Nephron (organoid): Measurements from ENCODE around the gene KSR2.

Source experiments
- H3K27ac Mint-ChIP-seq, 3 experiments: 2 replicates each; pipeline ENCODE4 v1.8.0; 2020; ENCODE audit warnings: mixed read lengths in 3 of 3, mild to moderate bottlenecking in 2 of 3, moderate library complexity in 1 of 3
- H3K27me3 Mint-ChIP-seq: 2 replicates; pipeline ENCODE4 v1.8.0; 2021; ENCODE audit warnings: low read depth, mild to moderate bottlenecking, moderate library complexity, mixed read lengths
- H3K36me3 Mint-ChIP-seq: 2 replicates; pipeline ENCODE4 v1.8.0; 2020; ENCODE audit warnings: low read depth, mixed read lengths
- H3K4me1 Mint-ChIP-seq: 2 replicates; pipeline ENCODE4 v1.8.0; 2020; ENCODE audit warnings: mixed read lengths
- H3K4me3 Mint-ChIP-seq, 3 experiments: 2 replicates each; pipeline ENCODE4 v1.8.0; 2020; ENCODE audit warnings: mild to moderate bottlenecking in 3 of 3, mixed read lengths in 3 of 3, moderate library complexity in 2 of 3
- H3K9me3 Mint-ChIP-seq: 2 replicates; pipeline ENCODE4 v1.8.0; 2020; ENCODE audit warnings: mixed read lengths
- TF ChIP-seq, protein P1 (sequence below), 3 experiments: fragments of 200-600 bp; sonication (generic); IDR thresholded peaks; one replicate each; pipeline ENCODE4 v1.5.0; 2021; ENCODE audit warnings: antibody characterized with exemption in 3 of 3; ENCODE audit not compliant: unreplicated experiment in 3 of 3

The KSR2 gene

DNA sequence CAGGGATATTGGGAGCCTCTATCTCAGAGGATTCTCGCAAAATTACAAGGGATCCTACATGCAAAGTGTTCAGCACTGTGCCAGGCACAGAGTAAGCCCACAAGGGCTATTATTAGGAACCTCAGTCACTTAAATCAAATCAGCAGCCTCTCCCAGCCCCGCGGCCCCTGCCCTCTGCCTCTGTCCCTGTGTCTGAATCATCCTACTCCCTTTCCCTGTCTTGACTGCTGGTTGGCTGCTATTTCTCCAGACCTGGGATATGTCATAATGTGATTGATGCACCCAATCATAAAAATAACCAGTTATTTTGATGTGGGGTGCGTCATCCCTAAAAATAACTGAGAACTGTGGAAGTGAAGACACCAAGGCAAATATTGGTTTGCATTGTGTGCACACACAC is 176.3 kb downstream of the KSR2 start:
- no peak overlapping the region for H3K4me3 Mint-ChIP-seq
- H3K27ac Mint-ChIP-seq: no peak overlapping the region
- peaks cover 27% of the 10 kb centered on the region for H3K27me3 Mint-ChIP-seq
- TF ChIP-seq, protein P1, sequence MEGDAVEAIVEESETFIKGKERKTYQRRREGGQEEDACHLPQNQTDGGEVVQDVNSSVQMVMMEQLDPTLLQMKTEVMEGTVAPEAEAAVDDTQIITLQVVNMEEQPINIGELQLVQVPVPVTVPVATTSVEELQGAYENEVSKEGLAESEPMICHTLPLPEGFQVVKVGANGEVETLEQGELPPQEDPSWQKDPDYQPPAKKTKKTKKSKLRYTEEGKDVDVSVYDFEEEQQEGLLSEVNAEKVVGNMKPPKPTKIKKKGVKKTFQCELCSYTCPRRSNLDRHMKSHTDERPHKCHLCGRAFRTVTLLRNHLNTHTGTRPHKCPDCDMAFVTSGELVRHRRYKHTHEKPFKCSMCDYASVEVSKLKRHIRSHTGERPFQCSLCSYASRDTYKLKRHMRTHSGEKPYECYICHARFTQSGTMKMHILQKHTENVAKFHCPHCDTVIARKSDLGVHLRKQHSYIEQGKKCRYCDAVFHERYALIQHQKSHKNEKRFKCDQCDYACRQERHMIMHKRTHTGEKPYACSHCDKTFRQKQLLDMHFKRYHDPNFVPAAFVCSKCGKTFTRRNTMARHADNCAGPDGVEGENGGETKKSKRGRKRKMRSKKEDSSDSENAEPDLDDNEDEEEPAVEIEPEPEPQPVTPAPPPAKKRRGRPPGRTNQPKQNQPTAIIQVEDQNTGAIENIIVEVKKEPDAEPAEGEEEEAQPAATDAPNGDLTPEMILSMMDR (IDR thresholded peaks at IDR 0.05; ENCODE audit: unreplicated experiment in 3 of 3): no peak
- no peaks in the 10 kb centered on the region for H3K9me3 Mint-ChIP-seq
- no peaks in the 10 kb centered on the region for H3K36me3 Mint-ChIP-seq
- H3K4me1 Mint-ChIP-seq: no peaks in the 10 kb centered on the region

GRCh38 chr12:117790948-117791347 is 177.8 kb downstream of the KSR2 start:
- no peak overlapping the region for H3K4me3 Mint-ChIP-seq
- no peak overlapping the region for H3K27ac Mint-ChIP-seq
- H3K27me3 Mint-ChIP-seq: peaks cover 24% of the 10 kb centered on the region
- TF ChIP-seq, protein P1 (IDR thresholded peaks at IDR 0.05; ENCODE audit: unreplicated experiment in 3 of 3): no peak
- H3K36me3 Mint-ChIP-seq: no peaks in the 10 kb centered on the region
- H3K4me1 Mint-ChIP-seq: no peaks in the 10 kb centered on the region
- H3K9me3 Mint-ChIP-seq: peaks cover under 1% of the 10 kb centered on the region

DNA sequence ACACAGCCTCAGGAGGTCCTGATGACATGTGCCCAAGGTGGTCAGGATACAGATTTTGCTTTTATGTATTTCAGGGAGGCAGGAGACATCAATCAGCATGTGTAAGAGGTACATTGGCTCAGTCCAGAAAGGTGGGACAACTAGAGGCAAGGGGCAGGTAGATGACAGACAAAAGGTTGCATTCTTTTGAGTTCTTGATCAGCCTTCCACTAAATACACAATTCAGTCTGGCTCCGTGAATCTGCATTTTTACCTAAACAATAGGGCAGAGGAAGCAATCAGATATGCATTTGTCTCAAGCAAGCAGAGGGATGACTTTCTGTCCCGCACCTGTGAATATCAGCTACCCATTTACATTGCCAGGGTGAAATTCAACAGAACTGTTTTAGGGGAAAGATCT is 178.6 kb downstream of the KSR2 start:
- peaks cover 24% of the 10 kb centered on the region for H3K27me3 Mint-ChIP-seq
- peaks cover 6% of the 10 kb centered on the region for H3K9me3 Mint-ChIP-seq
- no peak overlapping the region for H3K27ac Mint-ChIP-seq
- TF ChIP-seq, protein P1 (IDR thresholded peaks at IDR 0.05; ENCODE audit: unreplicated experiment in 3 of 3): no peak
- H3K4me1 Mint-ChIP-seq: no peaks in the 10 kb centered on the region
- H3K36me3 Mint-ChIP-seq: no peaks in the 10 kb centered on the region
- H3K4me3 Mint-ChIP-seq: no peak overlapping the region

DNA sequence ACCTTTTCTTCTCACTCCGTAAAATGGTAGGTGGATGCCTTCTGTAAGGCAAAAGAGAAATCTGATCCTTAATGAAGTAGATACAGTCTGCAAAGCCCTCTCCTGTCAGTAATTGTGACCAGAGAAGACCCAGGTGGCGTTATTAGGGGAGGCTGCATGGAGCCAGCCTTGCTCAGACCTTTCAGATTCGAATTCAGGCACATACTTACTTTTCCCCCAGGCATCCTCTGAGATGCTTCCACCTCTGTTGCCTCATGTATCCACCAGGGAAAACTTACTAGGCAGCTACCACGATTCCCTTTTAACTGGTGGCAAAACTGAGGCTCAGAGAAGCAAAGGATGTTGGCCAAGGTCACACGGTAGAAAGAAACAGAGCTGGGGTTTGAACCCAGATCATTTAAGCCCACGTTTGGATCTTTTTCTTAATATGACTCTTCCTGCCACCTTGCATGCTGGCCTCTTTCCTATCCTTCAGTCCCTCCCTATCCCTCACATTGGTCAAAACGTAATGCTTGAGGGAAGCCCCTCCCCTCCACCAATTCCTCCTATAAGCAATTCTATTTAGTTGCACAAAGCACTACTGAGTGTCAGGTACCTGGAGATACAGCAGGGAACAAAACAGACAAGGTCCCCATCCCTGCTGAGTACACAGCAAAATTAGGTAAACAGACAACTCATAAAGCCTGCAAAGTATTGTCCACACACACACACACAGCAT is 179.4 kb downstream of the KSR2 start:
- TF ChIP-seq, protein P1 (IDR thresholded peaks at IDR 0.05; ENCODE audit: unreplicated experiment in 3 of 3): no peak
- Mint-ChIP-seq H3K27ac (no peak overlapping the region), H3K4me1 (no peaks in the 10 kb centered on the region), H3K27me3 (peaks cover 24% of the 10 kb centered on the region), H3K36me3 (no peaks in the 10 kb centered on the region), H3K9me3 (peaks cover 9% of the 10 kb centered on the region), H3K4me3 (no peak overlapping the region)

- TF ChIP-seq, protein P1 (IDR thresholded peaks at IDR 0.05; ENCODE audit: unreplicated experiment in 3 of 3): no peak
- Mint-ChIP-seq H3K36me3 (no peaks in the 10 kb centered on the region), H3K4me1 (no peaks in the 10 kb centered on the region), H3K4me3 (no peak overlapping the region), H3K27ac (no peak overlapping the region), H3K27me3 (peaks cover 12% of the 10 kb centered on the region), H3K9me3 (no peaks in the 10 kb centered on the region)
Observed at GRCh38 chr12:117778656-117779055, 190.1 kb downstream of the KSR2 start.
